BJ (cell line): Measurements from ENCODE around the gene CD300LG. TPM values are rescaled to one million over a fixed set of nuclear protein-coding genes. Genes with fewer than 3 reads are reported as not detected.

Source experiments
- CTCF ChIA-PET: fragments of 350-600 bp; formaldehyde crosslinking; extraction: SDS; loops from one replicate; lab custom pipeline; 2021; ENCODE audit warnings: antibody characterized with exemption, inconsistent platforms; lab: Yijun Ruan, JAX
- POLR2A ChIA-PET: fragments of 300-600 bp; sonication (Branson Sonifier 250); formaldehyde crosslinking; extraction: SDS; loops from one replicate; lab custom pipeline; 2021; ENCODE audit warnings: antibody characterized with exemption; lab: Charles Lee
- DNase-seq: peaks from one replicate; pipeline ENCODE4 v3.0.0-alpha.2; 2011; ENCODE audit warnings: low read depth
- H3K27me3 ChIP-seq: 2 replicates; pipeline ENCODE4 v1.6.0; 2011; ENCODE audit warnings: low read length; ENCODE audit not compliant: control insufficient read depth, insufficient read depth
- H3K36me3 ChIP-seq: 2 replicates; pipeline ENCODE4 v1.5.1; 2011; ENCODE audit warnings: low read length; ENCODE audit not compliant: control insufficient read depth, insufficient read depth
- H3K4me3 ChIP-seq: 2 replicates; pipeline ENCODE4 v1.5.1; 2011; ENCODE audit warnings: low read depth, mild to moderate bottlenecking, control low read depth, low read length
- polyA plus RNA-seq: library from polyadenylated mRNA; depleted of rRNA; stranded (reverse); fragments of >200 nt; gene quantifications from 2 replicates; pipeline ENCODE4 v1.2.3, GENCODE V29; 2011
- TF ChIP-seq, protein P1 (sequence below): IDR thresholded peaks from 2 replicates; pipeline ENCODE4 v1.5.1; 2011; ENCODE audit warnings: low read depth, mild to moderate bottlenecking, control low read depth, inconsistent platforms, low read length, moderate library complexity; ENCODE audit not compliant: insufficient read depth

Gene CD300LG
- polyA plus RNA-seq, 1 experiment: not detected

DNA sequence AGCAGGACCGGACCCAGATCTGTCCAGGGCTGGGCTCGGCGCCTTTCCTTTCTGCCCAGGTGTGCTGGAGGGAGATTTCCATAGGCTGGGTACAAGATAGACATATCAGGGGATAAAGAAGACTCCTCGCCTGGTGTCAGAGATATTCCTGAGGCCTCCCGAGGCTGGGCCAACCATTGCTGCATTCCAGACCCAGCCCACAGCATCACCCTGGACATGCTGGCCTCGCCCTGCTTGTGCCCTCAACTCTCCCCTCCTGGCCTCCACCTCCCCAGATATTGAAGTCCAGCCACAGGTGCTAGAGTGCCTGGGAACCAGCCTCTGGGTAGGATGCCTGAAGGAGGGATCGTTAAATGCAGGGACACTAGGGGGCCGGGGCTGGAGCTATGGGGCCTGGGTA, 2.1 kb downstream of the CD300LG start:
- DNase-seq: no peak
- Histone ChIP-seq H3K4me3 (no peak overlapping the region), H3K27me3 (peaks cover 18% of the 10 kb centered on the region), H3K36me3 (no peaks in the 10 kb centered on the region)
- TF ChIP-seq, protein P1, sequence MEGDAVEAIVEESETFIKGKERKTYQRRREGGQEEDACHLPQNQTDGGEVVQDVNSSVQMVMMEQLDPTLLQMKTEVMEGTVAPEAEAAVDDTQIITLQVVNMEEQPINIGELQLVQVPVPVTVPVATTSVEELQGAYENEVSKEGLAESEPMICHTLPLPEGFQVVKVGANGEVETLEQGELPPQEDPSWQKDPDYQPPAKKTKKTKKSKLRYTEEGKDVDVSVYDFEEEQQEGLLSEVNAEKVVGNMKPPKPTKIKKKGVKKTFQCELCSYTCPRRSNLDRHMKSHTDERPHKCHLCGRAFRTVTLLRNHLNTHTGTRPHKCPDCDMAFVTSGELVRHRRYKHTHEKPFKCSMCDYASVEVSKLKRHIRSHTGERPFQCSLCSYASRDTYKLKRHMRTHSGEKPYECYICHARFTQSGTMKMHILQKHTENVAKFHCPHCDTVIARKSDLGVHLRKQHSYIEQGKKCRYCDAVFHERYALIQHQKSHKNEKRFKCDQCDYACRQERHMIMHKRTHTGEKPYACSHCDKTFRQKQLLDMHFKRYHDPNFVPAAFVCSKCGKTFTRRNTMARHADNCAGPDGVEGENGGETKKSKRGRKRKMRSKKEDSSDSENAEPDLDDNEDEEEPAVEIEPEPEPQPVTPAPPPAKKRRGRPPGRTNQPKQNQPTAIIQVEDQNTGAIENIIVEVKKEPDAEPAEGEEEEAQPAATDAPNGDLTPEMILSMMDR: no peak
- POLR2A ChIA-PET: no interaction called here
- CTCF ChIA-PET: interaction anchor here (0.6 to 1.1 kb wide), 2 partner anchors 31 to 383 kb away, joined by 3 read pairs; no protein-coding TSS in a partner anchor

DNA sequence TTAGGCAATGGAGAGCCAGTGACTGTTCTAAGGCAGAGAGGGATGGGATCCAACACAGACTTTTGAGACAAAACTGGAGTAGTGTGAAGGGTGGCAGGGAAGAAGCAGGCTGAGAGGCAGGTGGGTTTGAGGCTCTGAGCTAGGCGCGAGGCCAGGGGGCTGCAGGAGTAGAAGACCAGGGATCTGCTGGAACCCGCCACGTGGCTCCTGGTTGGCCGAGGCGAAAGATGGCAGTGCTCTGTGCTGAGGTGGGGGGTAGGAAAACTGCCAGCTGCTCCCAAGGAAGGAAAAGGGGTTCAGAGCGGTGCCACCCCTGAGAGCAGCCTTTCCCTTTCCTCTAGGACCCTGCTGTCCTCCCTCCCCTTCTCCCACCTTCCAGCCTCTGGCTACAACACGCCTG, 5.6 kb downstream of the CD300LG start:
- Histone ChIP-seq H3K27me3 (peaks cover 35% of the 10 kb centered on the region), H3K36me3 (no peaks in the 10 kb centered on the region), H3K4me3 (no peak overlapping the region)
- TF ChIP-seq, protein P1: no peak
- ChIA-PET POLR2A (no interaction called here), CTCF (interaction anchor here (1.1 to 2.2 kb wide), 4 partner anchors 9 to 28 kb away, joined by 3 to 12 read pairs (median 6); no protein-coding TSS in a partner anchor)
- DNase-seq: no peak

DNA sequence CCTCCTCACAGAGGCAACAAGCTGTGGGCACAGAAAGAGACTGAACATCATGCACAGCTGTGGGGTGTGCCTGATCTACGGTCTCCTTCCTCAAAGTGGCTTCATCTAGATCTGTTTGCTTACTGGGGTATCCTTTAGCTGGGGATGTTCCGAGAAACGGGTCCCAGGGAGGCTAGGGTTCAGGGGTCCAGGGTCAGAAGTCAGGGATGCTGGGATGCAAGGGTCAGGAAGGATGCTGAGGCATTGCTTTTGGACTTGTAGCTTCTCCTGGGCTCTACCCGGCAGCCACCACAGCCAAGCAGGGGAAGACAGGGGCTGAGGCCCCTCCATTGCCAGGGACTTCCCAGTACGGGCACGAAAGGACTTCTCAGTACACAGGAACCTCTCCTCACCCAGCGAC, 6.6 kb downstream of the CD300LG start:
- no peak for DNase-seq
- TF ChIP-seq, protein P1: no peak
- Histone ChIP-seq H3K27me3 (peaks cover 43% of the 10 kb centered on the region), H3K4me3 (no peak overlapping the region), H3K36me3 (no peaks in the 10 kb centered on the region)
- ChIA-PET POLR2A (no interaction called here), CTCF (interaction anchor here (1.9 to 9.1 kb wide), 4 partner anchors 7 to 27 kb away, joined by 4 to 63 read pairs (median 10); partner anchors contain the start of gene CD300LG)

DNA sequence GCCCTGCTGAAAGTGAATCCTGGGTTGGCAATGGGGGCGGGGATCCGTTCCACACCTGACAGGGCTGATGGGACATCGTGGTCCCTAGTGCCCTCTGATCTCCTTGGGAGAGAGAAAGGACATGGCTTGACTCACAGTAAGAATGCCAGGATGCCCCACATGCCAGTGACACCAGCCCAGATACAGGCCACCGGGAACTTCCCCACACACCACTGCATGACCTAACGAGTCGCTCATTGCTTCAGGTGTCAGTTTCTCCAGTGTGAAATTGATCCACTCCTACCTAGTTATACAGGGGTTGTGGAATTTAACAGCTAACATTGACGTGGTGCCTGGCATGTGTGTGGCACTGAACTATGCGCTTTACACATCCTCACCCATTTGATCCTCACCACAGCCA, 7.5 kb downstream of the CD300LG start:
- H3K4me3 ChIP-seq: no peak overlapping the region
- TF ChIP-seq, protein P1: no peak
- H3K36me3 ChIP-seq: no peaks in the 10 kb centered on the region
- DNase-seq: no peak
- peaks cover 41% of the 10 kb centered on the region for H3K27me3 ChIP-seq
- ChIA-PET CTCF (interaction anchor here (9.1 kb wide), 1 partner anchor 8 kb away, joined by 63 read pairs; the partner anchor contains the start of gene CD300LG), POLR2A (no interaction called here)

DNA sequence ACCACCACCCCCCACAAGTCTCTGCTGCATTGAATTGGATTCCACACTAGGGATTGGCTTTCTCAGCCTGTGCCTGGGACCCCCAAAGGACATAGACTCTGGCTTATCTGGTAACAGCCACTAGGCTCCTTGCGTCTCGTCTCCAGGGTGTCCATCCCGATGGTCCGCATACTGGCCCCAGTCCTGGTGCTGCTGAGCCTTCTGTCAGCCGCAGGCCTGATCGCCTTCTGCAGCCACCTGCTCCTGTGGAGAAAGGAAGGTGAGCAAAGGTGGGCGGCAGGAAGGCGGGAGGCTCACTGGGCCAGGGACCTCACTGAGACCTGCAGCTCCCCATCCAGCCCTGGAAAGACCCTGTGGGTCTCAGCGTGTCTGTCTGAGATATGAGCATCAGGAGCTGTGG, 8.1 kb downstream of the CD300LG start:
- DNase-seq: no peak
- POLR2A ChIA-PET: no interaction called here
- Histone ChIP-seq H3K36me3 (no peaks in the 10 kb centered on the region), H3K4me3 (no peak overlapping the region), H3K27me3 (peaks cover 43% of the 10 kb centered on the region)
- TF ChIP-seq, protein P1: no peak
- CTCF ChIA-PET: interaction anchor here (1.1 to 9.1 kb wide), 3 partner anchors 9 to 23 kb away, joined by 4 to 63 read pairs (median 7); partner anchors contain the start of gene CD300LG
